ENCODE results near the gene ARHGAP28.
"Not testable (repeated sequence)": the region's sequence is repeated elsewhere in the genome, so short reads cannot be mapped to it uniquely, and the experiment has no call there.

Gene ARHGAP28

DNA sequence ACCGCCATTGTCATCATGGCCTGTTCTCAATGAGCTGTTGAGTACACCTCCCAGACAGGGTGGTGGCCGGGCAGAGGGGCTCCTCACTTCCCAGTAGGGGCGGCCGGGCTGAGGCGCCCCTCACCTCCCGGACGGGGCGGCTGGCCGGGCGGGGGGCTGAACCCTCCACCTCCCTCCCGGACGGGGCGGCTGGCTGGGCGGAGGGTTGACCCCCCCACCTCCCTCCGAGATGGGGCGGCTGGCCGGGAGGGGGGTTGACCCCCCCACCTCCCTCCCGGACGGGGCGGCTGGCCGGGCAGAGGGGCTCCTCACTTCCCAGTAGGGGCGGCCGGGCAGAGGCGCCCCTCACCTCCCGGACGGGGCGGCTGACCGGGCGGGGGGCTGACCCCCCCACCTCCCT lies 97.6 kb downstream of the ARHGAP28 start:
- DNase-seq: not testable (repeated sequence)

DNA sequence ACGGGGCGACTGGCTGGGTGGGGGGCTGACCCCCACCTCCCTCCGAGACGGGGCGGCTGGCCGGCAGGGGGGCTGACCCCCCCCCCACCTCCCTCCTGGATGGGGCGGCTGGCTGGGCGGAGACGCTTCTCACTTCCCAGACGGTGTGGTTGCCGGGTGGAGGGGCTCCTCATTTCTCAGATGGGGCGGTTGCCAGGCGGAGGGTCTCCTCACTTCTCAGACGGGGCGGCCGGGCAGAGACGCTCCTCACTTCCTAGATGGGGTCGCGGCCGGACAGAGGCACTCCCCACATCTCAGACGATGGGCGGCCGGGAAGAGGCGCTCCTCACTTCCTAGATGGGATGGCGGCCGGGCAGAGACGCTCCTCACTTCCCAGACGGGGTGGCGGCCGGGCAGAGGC lies 98.0 kb downstream of the ARHGAP28 start:
- not testable (repeated sequence) for DNase-seq

DNA sequence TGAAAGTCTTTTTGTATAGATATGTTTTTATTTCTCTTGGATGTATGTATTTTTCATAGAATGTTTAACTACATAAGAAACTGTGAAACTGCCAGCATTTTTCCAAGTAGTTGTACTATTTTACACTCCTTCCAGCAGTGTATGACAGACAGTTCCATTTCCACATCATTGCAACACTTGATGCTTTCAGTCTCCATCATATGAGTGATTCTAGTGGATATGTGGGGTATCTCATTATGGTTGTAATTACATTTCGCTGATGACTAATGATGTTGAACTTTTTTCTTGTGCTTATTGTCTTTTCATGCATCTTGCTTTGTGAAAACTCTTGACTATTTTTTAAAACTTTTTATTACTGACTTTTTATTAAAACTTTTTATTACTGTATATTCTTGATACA lies 101.4 kb downstream of the ARHGAP28 start:
- no peak for DNase-seq

DNA sequence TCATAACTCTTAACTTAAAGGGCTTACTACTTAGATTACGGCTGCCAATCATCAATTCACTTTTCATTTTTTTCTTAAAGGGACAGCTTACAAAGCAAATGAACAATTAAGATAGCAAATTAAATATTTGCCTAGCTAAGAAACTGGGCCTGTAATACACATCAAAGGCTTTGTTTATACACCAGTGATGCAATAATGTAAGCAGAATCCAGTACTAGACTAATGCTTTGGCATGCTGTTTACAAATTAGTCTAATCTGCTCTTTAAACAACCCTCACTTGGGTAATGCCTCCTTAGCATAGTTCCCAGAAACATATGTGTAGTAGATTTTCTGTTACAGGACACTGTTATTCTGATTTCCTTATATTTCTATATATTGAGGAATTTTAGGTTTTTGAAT lies 105.8 kb downstream of the ARHGAP28 start:
- DNase-seq: no peak

DNA sequence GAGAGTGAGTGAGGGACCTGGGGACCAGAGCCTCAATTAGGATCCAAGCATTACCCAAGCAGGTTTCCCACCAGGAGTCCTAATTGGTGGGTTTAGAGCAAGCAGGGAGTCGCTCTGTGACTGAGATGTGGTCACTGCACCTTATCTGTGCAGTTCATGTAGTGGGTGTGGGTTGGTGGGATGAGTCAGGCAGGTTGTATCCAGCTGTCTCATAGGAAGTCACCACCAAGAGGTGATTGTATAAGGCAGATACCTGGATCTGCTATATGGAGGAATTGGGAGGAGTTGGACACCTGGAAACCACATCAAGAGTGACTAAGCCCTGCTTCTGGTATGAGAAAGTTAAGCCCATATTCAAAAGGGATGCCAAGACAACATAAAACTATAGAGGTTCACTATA lies 106.8 kb downstream of the ARHGAP28 start:
- DNase-seq: peak; percentile 73

DNA sequence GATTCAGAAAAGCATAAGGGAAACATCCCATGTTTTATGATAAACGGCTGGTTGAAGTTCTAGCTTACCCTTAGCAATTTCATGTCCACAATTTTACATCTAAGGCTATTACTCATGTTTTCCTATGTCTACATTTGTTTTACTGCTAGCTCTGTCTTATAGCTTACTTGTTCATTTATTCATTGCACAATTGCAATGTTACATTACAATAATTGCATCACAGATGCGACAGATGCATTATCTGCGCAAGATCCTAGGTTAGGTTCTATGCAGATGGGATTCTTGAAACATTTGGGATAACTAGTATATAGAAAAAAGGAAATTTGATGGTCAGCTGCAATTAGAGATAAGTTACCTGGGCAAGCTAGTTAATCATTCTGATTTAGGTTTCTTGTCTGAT lies 108.4 kb downstream of the ARHGAP28 start:
- no peak for DNase-seq

DNA sequence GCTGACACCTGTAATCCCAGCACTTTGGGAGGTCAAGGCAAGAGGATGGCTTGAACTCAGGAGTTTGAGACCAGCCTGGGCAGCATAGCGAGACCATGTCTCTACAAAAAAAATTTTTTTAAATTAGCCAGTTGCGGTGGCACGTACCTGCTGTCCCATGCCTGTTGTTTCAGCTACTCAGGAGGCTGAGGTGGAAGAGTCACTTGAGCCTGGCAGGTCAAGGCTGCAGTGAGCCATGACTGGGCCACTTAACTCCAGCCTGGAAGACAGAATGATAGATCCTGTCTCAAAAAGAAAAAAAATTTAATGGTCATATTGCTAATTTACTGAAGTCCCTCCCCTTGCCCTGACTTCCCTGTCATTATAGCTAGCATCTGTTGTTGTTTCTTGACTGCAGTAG lies 112.6 kb downstream of the ARHGAP28 start:
- DNase-seq: no peak

DNA sequence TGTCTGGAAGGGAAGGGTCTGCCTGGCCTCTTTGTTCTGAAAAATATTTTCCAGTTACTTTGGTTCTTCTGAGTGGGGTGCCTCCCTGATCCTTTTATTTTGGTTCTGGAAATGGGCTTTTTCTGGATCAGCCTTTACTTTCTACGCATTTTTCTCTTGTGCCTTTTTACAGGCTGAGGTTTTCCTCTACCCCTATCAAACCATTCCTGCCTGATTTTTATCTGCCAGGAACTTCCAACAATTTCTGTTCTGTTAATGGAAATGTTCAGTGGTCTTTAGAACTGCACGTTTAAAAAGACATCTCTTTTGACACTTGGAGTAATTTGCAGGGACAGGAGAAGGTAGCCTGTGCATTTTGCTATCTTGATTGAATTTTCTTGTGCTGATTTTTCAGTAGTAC lies 113.8 kb downstream of the ARHGAP28 start:
- no peak for DNase-seq

DNA sequence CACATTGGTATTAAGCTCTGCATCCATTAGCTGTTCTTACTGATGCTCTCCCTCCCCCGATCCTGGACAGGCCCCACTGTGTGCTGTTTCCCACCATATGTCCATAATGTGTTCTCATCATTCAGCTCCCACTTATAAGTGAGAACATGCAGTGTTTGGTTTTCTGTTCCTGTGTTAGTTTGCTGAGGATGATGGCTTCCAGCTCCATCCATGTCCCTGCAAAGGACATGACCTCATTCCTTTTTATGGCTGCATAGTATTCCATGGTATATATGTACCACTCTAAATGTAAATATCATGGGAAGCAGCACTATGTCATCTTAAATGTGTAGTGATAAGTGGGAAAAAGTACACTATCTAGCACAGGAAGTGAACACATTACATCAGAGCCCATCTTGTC lies 116.0 kb downstream of the ARHGAP28 start:
- DNase-seq: not testable (repeated sequence)

DNA sequence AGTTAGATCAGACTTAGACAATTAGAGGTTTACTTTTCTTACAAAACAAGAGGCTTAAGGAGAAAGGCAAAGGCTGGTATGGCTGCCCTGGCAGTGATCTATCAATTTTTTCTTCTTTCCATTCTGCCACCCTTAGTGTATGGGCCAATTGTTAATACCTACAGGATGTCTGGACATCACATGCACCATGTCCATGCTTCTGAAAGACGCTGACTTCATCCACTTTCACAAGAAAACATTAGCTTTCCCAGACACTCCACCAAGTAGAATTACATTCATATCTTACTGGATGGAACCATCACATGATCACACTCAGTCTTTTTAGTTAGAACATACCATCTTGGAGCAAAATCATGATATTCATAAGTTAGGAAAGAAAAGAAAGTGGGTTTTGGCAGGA lies 120.9 kb downstream of the ARHGAP28 start:
- DNase-seq: no peak

DNA sequence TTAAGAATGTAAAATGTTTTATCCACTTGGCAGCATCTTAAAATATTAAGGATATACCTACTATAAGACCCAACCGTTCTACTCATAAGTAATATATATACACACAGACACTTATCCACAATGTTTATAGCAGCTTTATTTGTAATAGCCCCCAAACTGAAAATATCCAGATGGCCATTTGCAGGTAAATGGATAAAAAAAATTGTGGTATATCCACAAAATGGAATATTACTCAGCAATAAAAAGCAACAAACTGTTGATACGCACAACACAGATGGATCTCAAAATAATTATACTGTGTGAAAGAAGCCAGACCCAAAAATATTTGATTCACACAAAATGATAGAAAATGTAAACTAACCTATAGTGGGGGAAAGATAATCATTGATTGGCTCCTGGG lies 122.0 kb downstream of the ARHGAP28 start:
- DNase-seq: no peak

DNA sequence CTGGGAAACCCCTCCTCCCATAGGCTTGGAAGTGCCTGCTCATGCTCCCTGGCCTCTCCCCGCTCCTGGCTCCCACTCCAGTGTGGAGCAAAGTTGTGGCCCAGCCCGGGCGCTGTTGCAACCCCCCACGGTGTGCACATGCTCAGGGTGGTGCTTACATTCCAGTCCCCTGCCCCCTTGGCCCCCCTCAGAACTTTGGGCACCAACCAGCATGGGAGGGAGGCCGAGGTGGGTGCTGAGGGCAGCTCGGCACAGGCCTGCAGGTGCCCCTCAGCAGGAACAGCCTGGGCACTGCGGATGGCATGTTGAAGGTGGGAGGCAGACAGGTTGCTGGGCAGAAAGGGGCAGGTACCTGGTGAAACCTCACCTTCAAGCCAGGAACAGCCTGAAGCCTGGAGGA lies 125.3 kb downstream of the ARHGAP28 start:
- DNase-seq: no peak

DNA sequence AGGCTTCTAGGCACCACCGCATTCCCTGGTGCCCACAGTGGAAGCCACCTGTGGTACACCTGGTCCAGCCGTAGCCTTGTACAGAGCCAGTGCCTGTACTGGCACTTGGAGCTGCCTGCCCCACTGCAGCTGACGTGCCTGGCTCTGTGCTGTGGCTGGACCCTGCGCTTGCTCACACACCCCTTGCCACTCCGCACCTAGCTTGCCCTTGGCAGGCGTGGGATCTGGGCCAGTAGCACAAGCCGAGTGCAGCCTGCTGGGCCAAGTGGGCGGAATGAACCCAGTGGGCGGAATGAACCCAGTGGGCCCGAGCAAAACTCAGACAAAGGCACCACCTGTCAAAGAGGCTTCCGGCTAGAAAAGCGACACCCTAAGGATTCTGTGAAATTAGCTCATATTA lies 126.3 kb downstream of the ARHGAP28 start:
- DNase-seq: no peak

DNA sequence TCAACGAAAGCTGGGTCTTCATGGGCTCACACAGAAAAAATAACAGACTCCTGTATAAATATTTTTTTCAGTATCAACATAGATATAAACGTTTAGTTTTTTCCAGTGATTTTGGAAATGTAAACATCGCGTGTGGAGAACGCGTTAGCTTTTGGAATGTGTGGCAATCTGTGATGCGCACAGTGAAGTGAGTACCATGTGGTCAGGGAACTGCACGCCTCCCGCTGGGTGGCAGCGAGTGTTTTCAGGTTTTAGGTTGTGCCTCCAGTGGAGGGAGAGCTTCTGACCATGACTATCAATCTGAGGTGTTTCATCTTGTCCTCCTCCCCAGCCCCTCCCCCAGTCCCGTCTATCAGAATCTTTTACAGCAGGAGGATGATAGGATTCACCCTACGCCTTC lies 127.8 kb downstream of the ARHGAP28 start:
- no peak for DNase-seq

DNA sequence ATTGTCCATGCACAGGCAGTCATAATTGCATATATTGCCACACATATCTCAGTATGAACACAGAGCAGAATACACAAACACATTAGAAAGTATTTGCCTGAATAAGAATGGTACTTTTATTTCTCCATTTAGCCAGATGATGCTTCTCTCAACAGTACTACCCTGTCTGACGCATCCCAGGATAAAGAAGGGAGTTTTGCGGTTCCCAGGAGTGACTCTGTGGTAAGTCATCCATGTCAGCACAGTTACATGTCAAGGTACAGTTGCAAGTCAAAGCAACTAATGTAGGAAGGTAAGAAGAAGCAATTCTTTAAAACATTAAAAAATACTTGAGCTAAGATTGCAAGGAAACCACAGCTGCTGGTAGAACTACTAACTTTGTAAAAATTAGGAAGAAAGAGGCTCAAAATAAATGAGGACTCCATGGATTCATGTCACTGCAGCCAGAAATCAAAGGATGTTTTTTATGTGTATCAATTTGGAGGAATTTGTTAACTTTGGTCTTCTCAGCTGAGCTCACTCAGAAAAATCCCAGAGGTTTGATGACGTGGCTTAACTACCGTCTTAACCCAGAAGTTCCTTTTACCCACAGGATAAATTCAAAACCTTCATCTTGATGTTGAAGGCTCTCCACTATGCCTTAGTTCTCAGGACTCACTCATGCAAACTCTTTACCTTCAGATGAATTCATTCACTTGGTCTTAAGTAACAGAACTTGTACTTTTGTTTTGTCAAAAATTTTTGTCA lies 130.3 kb downstream of the ARHGAP28 start:
- no peak for DNase-seq

DNA sequence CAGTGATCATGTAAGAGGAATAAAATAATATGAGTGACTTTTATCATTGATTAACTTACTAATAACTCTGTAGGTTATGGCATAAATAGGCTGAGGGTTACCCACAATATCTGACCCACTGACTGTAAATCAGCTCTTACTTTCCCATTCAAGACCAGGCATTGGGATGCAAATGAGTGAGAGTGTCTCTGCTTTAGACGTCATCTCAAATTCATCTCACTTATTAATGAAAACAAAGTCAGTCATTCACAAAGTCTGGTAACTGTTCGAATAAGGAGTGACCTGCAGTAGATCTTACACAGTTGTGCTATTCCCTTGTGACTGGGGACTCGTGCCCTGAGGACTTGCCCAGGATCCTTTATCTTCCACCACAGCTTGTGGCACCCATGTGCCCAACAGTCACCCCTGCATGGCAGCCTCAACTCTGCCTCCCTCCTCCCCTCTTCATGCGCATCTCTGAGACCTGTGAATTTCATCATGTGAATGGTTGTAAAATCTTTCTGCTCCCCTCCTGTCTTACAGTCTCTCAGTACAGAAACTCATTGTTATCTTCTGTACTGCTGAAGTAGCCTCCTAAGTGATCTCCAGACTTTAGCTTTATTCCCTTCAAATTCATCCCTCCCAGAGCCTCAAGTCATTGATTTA lies 131.4 kb downstream of the ARHGAP28 start:
- no peak for DNase-seq

DNA sequence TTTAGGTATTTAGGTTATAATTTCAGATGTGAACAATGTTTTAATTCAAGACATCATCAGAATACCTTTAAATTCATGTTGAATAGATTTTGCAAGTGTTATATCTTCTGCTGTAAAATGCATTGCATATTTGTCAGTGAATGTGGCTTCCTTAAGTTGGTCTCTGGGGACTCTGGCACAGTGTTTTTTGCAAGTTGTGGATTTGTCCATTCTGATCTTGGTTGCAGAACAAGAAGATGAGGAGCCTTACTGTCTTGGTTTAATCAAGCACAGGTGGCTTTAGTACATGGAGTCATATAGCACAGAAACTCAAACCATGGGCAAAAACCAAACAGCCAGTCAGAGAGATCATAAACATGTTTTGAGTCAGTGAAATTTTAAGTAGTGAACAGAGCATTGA lies 135.7 kb downstream of the ARHGAP28 start:
- DNase-seq: no peak

DNA sequence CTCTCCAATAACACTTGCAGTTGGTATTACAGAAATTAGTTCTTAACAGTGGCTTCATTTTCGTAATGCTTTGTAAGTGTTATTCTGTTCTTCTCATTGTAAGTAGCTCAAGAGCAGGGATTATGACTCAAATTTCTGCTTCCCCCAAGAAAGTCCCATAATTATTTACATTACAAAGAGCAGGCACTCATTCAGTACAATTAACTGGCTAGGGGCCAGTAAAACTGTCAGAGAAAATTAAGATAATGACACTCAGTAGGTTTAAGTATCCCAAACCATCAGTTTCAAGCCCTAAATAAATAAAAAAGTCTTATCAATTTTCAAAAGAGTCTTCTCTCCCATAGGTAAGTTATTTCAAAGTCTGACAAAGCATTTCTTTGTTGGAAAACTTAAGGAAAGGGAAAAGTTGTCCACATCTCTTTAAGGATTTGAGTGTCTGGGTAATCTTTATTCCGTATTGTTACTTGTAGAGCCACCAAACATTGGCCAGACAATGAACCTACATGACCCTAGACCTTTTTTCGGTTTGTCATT lies 137.1 kb downstream of the ARHGAP28 start:
- no peak for DNase-seq

DNA sequence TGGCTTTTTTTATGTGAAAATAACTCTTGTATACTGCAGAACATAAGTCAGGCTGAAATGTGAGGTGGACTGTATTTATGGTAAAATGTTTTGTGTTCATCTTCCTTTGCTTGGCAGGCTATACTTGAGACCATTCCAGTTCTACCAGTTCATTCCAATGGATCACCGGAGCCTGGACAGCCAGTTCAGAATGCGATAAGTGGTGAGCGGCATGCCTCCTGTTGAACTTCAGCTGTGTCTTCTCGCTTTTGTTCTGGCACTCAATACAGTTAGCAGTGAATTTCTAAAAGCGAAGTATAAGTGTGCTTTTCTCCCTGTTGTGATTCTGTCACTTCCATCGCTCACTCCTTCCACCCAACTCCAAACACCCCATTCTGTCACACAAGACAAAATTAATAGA lies 138.5 kb downstream of the ARHGAP28 start:
- peak; percentile 68 for DNase-seq

DNA sequence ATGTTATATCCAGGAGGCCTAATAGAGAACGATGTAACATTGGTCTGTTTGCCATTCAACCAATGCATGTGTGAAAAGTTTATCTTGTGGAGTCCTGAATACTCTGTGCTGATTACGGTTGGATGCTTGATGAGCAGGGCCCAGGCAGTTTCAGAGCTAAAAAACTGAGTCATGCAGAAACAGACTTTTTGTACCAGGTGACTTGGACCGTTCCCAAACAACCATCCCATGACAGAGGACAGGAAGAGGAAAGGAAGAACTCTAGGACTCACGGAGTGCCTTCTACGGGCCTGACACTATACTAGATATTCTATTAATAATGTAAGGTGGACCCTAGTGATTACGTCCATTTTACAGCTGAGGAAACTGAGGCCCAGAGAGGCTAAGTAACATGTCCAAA lies 142.1 kb downstream of the ARHGAP28 start:
- no peak for DNase-seq

DNA sequence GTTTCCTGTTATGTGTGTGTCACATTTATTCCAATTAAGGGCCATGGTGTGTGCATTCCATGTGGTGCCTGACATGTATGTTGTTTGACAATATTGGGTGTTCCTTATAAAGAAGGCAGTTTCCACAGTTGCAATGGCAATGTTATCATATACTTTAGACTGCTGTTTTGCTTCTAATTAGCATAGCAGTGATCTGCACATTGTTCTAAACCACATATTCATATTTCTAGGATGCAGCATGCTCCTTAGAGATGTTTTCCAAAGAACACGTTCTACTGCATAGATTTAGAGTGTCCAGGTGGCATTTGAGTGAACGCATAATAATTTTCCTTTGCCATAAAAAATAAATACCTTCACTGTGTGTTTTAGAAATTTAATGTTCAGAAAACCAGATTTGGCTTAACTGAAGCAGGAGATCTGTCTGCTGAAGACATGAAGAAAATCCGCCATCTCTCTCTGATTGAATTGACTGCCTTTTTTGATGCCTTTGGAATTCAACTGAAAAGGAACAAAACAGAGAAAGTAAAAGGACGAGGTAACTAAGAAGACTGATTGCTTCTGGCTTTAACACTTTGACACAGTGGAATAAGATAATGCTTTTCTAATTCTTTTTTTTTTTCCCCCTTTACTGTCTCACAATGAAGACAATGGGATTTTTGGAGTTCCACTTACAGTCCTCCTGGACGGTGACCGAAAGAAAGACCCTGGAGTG lies 143.7 kb downstream of the ARHGAP28 start:
- DNase-seq: no peak

DNA sequence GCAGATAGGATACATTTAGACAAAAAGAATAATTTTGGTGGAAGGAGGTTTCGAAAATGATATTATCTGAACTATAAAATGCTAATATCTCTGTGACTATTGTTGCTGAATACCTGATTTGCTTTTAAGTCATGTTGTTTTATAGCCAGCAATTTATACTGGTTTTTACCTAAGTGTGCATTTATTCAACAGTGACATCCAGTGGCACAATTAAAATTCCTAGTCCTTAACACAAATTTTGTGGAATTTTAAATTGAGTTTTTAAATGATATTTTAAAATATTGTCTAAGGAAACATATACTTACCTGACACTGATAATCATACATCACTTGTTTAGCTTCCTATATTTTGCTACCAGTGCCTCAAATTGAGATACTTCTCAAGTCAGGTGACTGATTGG lies 144.8 kb downstream of the ARHGAP28 start:
- DNase-seq: no peak

DNA sequence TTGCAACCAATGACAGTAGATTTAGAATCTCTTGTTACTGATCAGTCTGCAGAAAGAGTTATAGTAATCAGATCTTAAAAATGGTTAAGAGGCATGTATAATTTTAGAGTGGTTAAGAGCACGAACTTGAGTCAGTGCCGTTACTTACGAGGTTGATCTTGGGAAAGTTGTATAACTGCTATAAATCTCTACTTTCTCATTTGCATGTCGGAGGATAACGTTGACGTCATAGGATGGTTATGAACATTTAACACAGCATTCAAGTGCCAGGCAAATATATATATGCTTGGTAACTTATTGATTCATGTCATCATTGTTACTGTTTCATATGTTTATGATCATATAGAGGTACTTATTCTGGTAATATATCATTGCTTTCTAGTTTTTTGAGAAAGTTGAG lies 146.2 kb downstream of the ARHGAP28 start:
- no peak for DNase-seq

DNA sequence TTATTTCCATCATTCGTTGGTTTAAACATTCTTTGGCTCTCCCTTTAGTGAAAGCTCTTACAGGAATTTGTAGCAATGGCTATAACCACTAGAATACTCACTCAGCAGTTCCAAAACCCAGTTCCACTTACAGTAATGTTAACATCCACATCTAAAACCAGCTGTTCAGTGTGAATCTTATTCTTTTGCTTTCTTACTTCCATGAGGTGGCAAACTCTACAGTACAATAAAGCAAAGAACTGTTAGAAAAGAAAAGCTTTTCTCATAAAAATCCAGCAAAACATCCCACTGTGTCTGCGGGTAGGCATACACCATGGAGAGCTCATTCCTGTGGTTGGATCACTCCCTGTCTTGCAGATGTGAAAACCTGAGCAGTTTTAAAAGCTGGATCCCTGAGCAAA lies 147.1 kb downstream of the ARHGAP28 start:
- DNase-seq: no peak
